NCI-H82 (cell line): Measurements from ENCODE around the gene NUAK1.

Experiments
- DNase-seq: peaks from one replicate; lab custom pipeline; 2025; lab: John Stamatoyannopoulos, UW

The NUAK1 gene

DNA sequence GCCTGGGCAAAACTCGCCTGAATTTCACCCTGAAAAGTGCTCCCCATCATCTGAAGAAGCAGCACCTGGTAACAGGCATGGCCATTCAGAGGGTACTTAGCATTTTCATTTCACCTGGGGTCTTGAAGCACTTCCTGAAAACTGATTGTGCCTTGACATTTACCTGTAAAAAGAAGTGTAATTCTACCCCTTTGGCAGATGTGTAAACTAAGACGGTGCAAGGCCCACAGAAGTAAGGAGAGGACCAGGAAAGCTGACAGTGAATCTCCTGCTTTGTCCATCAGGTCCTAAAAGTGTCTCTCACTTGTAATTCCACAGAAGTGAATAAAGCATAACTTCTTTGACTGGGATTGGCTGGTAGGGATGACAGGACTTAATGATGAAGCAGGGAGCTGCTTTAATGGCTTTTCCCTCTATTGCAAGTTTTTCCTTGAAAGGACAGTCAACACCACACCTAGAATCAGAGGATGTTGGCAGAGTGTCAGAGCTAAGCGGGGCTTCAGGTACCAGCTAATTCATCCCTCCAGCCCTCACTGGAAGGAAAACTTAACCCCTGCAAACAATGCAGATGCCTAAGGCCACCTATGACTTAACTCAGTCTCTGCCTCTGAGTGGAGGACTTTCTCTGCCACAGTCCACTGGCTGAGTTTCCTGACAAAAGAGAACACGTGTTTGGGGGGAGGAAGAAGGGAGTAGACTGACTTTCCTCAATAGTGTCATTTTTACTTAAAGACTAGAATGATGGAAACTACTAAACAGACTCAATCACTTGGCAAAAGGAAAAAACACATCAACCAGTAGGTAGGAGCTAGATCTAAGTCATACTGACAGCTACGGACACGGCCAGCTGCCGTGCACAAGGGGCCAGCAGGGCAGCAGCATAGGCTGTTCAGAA lies 74.7 kb downstream of the NUAK1 start:
- DNase-seq = no peak

DNA sequence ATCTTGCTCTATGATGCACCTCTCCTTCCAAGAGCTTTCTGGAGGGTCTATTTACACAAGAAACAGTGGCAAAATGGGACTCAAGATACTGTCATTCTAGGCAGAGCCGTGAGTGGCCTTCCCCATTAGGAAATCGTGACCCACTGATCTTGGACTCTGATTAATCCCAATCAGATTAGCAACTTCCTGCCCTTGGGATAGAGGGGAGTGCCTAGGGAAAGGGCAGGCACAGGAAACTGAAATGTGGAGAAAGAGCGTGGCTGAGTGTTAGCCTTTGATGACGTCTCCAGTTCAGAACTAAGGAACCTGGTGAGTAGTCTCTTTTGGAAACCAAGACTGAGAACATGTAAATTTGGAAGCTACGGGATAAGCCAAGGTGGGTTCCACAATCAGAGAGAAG lies 76.1 kb downstream of the NUAK1 start:
- peak; percentile 45 for DNase-seq

DNA sequence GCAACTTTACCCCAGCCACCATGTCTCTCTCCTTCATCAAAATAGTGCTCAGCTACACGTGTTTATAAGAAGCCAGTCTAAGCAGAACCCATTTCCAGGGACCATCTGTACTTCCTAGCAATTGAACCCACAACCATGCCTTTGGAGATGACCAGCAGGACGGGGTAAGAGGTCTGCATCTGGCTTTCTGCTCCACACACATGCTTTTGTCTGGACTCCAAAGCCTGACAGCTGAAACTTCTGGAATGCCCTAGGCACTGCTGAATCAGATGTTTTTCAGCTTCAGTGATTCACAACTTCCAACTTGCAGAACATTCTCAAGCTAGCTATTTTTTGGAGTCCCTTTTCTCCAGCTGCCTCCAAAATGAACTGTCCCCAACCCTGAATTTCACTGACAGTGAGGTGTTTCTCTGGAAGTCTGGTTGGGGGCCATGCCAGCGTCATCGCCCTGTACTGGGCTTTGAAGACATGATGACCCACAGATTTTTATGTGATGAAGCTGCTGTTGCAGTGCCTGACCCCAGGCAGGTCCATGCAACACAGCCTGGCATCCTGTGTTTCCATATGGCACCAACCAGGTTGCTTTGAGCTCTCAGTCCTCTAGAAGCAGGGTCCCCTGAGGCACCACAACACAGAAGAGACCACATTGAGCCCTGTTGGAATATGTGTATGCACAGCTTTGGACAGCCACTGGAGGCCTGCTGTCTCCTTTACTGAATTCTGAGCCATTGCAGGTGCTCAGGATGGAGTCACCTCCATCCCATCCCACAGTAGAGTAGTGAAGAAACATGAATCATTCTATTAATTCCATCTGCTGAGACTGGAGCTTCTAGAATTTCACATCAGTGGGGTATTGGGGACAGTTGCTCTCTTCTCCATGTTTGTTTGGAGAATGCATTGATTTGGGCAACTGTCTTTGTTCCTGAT lies 80.2 kb downstream of the NUAK1 start:
- no peak for DNase-seq

- no peak for DNase-seq
Observed at GRCh38 chr12:106054049-106054448, 84.7 kb downstream of the NUAK1 start.

DNA sequence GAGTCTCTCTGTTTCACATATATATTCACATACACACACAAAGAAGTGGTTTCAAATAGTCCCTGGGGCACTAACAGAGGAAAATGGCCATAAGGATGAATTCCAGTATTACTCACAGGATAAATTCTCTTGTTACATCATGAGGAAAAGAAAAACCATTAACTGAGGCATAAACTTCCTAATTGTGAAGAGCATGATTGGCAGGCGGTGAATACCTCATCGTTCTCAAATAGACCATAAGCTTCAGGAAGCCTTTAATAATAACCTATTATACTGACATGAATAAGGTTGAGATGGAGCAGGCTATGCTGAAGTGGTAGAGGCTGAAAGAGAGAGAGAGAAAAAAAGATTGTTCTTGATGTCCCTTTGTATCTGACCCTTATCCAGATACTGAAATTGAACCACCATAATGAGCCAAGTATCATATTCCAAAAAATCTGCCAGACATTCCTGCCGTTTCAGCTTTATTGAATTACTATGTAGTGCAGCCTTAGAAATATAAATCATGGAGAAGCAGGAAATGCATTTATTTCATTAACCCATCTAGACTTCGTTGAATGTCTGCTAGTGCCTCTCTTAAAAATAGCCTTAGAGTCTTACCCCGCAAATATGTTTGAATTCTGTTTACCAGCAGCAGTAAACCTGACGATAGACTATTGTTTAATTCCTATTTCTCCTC lies 86.8 kb downstream of the NUAK1 start:
- DNase-seq = no peak

DNA sequence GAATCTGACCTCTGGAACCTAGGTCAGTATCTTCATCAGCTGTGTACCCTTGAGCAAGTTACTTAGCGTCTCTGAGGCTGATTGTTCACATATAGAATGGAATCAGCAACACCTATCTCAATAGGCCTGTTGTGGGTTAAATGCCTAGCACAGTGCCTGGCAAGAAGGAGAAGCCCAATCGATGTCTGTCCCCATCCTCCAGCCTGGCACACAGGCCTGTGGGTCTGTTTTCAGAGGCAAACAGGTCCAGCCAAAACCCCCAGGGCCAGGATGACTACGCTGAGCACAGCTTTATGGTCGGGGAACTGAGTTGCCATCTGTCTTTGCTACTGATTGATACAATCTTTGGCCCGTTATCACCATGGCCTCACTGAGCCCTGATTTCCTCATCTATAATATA lies 89.2 kb downstream of the NUAK1 start:
- DNase-seq = peak; percentile 24

DNA sequence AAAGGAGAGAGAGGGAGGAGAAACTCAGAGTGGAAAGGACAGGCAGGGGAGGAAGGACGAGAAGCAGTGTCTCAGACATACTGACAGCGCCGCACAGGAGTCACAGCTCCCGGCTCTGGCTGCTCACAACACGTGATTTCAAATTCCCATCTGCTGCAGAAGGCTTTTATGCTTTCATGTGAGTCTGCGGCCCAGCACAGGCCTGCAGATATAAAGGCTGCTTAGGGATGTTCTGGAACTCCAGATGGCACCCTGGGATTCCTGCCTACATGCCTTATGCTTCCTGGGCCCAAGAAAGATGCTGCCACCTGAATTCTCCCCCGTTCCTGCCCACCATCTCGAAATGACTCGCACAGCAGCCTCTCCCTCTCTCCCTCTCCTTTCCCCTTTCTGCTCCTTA lies 89.6 kb downstream of the NUAK1 start:
- DNase-seq = peak; percentile 94

GRCh38 chr12:106048676-106049075 lies 90.1 kb downstream of the NUAK1 start:
- peak; percentile 35 for DNase-seq

DNA sequence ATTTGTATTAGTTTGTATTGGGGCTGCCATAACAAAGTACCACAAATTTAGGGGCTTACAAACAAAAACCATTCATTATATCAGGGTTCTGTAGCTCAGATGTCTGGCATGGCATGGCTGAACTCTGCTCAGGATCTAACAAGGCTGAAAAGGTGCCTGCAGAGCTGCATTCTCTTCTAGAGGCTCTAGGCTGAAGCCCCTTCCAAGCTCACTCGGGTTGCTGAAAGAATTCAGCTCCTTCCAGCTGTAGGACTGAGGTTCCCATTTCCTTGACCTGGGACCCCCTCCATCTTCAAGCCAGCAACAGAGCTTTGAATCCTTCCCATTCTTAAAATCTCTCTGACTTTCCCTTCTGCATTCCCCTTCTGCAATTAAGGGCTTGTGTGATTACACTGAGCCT lies 90.7 kb downstream of the NUAK1 start:
- peak; percentile 81 for DNase-seq

DNA sequence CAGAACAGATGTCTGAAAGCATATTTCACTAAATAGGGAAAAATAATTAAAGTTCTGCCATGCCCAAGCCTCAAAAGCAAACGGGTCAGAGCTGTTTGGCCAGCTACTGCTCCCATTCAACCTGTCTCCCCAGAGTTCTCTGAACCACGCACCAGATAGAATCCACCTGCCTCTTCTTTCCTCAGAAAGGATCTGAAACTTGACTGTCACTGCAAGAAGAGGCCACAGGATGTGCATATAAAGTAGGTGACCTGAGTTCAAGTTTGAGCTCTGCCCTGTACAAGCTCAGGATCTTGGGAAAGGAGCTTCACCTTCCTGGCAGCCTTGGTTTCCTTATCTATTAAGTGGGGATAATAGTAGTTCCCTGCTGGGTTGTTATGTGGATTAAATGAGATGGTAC lies 91.8 kb downstream of the NUAK1 start:
- DNase-seq = no peak

GRCh38 chr12:106046301-106046846 lies 92.4 kb downstream of the NUAK1 start:
- DNase-seq = no peak

GRCh38 chr12:106045251-106045674 lies 93.5 kb downstream of the NUAK1 start:
- no peak for DNase-seq

- DNase-seq = no peak
Observed at GRCh38 chr12:106044773-106045172, 94.0 kb downstream of the NUAK1 start.

DNA sequence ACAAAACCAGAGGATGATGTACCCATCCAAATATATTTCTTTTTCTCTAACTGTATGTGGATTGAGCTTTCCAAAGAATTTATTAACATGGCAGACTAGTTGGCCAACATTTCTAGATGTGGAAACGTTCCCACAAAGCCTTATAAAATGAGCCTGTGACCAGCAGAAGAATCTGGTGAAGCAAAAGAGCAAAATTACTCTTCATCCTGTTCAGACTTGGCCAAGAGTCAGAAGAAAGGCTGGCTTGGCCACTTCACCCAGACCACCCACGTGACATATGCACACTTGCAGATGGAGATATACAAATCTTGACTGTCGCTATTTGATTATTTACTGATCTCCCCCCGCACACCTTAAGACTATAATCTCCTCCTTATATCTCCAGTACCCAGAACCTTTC lies 96.7 kb downstream of the NUAK1 start:
- DNase-seq = no peak

DNA sequence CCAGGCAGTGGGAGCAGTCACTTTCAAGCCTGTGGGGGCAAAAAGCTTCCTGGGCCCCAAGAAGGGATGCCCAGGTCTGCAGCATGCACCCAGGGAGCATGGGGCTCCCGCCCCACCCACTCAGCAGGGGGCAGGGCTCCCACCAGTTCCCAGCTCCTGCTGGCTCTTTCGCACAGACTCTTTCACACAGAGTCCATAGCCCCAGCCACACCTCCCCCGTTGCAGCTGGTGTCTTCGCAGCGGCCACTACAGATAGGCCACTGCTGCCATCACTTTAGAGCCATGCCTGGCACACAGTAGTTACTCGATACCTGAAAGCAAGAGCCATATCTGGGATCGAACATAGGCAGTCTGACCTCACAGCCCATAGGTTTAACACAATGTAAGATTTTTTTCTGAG lies 98.2 kb downstream of the NUAK1 start:
- no peak for DNase-seq

- DNase-seq = no peak
Observed at GRCh38 chr12:106039646-106040404, 98.9 kb downstream of the NUAK1 start.

DNA sequence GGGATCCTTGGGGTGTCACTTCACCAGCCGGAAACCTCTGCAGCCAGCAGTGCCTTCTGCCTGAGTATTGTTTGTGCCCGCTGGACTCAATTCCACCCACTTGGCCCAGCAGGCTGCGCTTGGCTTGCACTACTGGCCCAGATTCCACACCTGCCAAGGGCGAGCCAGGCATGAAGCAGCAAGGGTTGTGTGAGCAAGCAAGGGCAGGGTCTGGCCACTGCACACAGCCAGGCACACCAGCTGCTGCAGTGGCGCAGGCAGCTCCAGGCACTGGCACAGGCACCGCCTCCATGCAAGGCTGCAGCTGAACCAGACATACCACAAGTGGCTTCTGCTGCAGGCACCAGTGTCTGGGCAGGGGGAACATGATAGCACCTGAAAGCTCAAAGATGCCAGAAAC lies 99.5 kb downstream of the NUAK1 start:
- no peak for DNase-seq

GRCh38 chr12:106037524-106038298 lies 101.0 kb downstream of the NUAK1 start:
- peak; percentile 19 for DNase-seq

DNA sequence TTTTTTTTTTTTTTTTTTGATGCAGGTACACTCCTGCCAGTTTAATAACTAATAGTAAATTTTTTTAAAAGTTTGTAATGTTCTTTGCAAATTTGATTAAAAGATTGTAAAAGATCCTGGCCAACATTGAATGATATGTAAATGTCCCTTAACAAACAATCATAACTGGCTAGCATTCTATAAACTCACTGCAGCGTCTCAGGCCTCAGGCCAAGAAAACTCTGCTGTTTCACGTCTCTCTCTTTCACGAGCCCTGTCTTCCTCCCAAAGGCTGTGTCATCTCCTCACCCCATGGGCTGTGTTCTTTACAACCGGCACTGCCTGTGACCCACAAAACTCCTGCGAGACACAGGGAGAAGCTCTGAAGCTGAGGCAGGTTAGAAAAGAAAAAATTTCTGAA lies 103.3 kb downstream of the NUAK1 start:
- DNase-seq = no peak

GRCh38 chr12:106034316-106034715 lies 104.4 kb downstream of the NUAK1 start:
- DNase-seq = no peak
